Measurements from ENCODE around the gene ARHGAP40. TPM values are rescaled to one million over a fixed set of nuclear protein-coding genes. Genes with fewer than 3 reads are reported as not detected.
A peak's percentile ranks its signal among the peaks of the same experiment; 100 is the strongest.

ARHGAP40 gene
- total and polyA plus RNA-seq, 4 donors: 0.15 to 0.25 TPM; not detected in 2

GRCh38 chr20:38599410-38599882, 2.2 kb upstream of the ARHGAP40 start:
- Histone ChIP-seq H3K9me3 (ENCODE audit: control insufficient read depth, insufficient read depth, low read length) (no peaks in the 10 kb centered on the region), H3K4me1 (ENCODE audit: control insufficient read depth, insufficient read depth, low read length) (peaks cover 3% of the 10 kb centered on the region), H3K27ac (ENCODE audit: low read depth, low read length) (no peak overlapping the region), H3K4me3 (ENCODE audit: low read depth, low read length) (no peak overlapping the region), H3K36me3 (ENCODE audit: control insufficient read depth, insufficient read depth, low read length) (no peaks in the 10 kb centered on the region), H3K27me3 (ENCODE audit: control insufficient read depth, insufficient read depth, low read length) (peaks cover 32% of the 10 kb centered on the region)
- WGBS (ENCODE audit: insufficient coverage): 42% methylated on average over 4 of the region's 9 CpGs
- no peak for DNase-seq (ENCODE audit: low read depth in 4 of 6, low spot score in 6 of 6)

DNA sequence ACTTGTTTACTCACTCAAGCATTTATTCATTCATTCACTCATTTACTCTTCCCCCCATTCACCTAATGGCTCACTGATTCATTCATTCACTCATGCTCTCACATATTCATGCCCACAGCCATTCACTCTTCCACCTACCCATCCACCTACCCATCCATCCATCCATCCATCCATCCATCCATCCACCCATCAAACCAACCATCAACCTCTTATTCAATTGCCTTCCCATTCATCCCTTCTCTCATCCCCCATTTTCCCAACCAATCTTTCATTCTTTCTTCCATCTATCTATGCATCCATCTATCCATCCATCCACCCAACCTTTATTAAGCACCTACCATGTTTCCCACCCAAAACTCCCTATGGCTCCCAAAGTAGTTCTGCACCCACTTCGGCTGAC, 1.6 kb upstream of the ARHGAP40 start:
- no peaks in the 10 kb centered on the region for H3K36me3 ChIP-seq (ENCODE audit: control insufficient read depth, insufficient read depth, low read length)
- H3K4me3 ChIP-seq (ENCODE audit: low read depth, low read length): no peak overlapping the region
- WGBS (ENCODE audit: insufficient coverage): 92% methylated on average over 1 of the region's 1 CpG
- DNase-seq (ENCODE audit: low read depth in 4 of 6, low spot score in 6 of 6): no peak
- peaks cover 3% of the 10 kb centered on the region for H3K4me1 ChIP-seq (ENCODE audit: control insufficient read depth, insufficient read depth, low read length)
- no peak overlapping the region for H3K27ac ChIP-seq (ENCODE audit: low read depth, low read length)
- peaks cover 32% of the 10 kb centered on the region for H3K27me3 ChIP-seq (ENCODE audit: control insufficient read depth, insufficient read depth, low read length)
- no peaks in the 10 kb centered on the region for H3K9me3 ChIP-seq (ENCODE audit: control insufficient read depth, insufficient read depth, low read length)

GRCh38 chr20:38602185-38602581, 574 bp downstream of the ARHGAP40 start:
- DNase-seq (ENCODE audit: low read depth in 4 of 6, low spot score in 6 of 6): no peak
- no peaks in the 10 kb centered on the region for H3K36me3 ChIP-seq (ENCODE audit: control insufficient read depth, insufficient read depth, low read length)
- H3K27ac ChIP-seq (ENCODE audit: low read depth, low read length): no peak overlapping the region
- no peak overlapping the region for H3K4me3 ChIP-seq (ENCODE audit: low read depth, low read length)
- H3K9me3 ChIP-seq (ENCODE audit: control insufficient read depth, insufficient read depth, low read length): no peaks in the 10 kb centered on the region
- 42% methylated on average over 2 of the region's 5 CpGs for WGBS (ENCODE audit: insufficient coverage)
- H3K27me3 ChIP-seq (ENCODE audit: control insufficient read depth, insufficient read depth, low read length): peaks cover 32% of the 10 kb centered on the region
- peaks cover 3% of the 10 kb centered on the region for H3K4me1 ChIP-seq (ENCODE audit: control insufficient read depth, insufficient read depth, low read length)

- no peaks in the 10 kb centered on the region for H3K36me3 ChIP-seq (ENCODE audit: control insufficient read depth, insufficient read depth, low read length)
- H3K27me3 ChIP-seq (ENCODE audit: control insufficient read depth, insufficient read depth, low read length): peaks cover 36% of the 10 kb centered on the region
- no peaks in the 10 kb centered on the region for H3K9me3 ChIP-seq (ENCODE audit: control insufficient read depth, insufficient read depth, low read length)
- H3K27ac ChIP-seq (ENCODE audit: low read depth, low read length): no peak overlapping the region
- H3K4me1 ChIP-seq (ENCODE audit: control insufficient read depth, insufficient read depth, low read length): peaks cover 3% of the 10 kb centered on the region
- DNase-seq (ENCODE audit: low read depth in 4 of 6, low spot score in 6 of 6): no peak
- no CpG with 5 or more reads among the region's 3 CpGs for WGBS (ENCODE audit: insufficient coverage)
- no peak overlapping the region for H3K4me3 ChIP-seq (ENCODE audit: low read depth, low read length)
These were observed 1.7 kb downstream of the ARHGAP40 start for GRCh38 chr20:38603286-38603685.

GRCh38 chr20:38604873-38605303, 3.3 kb downstream of the ARHGAP40 start:
- Histone ChIP-seq H3K4me1 (ENCODE audit: control insufficient read depth, insufficient read depth, low read length) (no peaks in the 10 kb centered on the region), H3K9me3 (ENCODE audit: control insufficient read depth, insufficient read depth, low read length) (no peaks in the 10 kb centered on the region), H3K4me3 (ENCODE audit: low read depth, low read length) (no peak overlapping the region), H3K27ac (ENCODE audit: low read depth, low read length) (no peak overlapping the region), H3K27me3 (ENCODE audit: control insufficient read depth, insufficient read depth, low read length) (peaks cover 36% of the 10 kb centered on the region), H3K36me3 (ENCODE audit: control insufficient read depth, insufficient read depth, low read length) (no peaks in the 10 kb centered on the region)
- WGBS (ENCODE audit: insufficient coverage): no CpG with 5 or more reads among the region's 4 CpGs
- no peak for DNase-seq (ENCODE audit: low read depth in 4 of 6, low spot score in 6 of 6)

DNA sequence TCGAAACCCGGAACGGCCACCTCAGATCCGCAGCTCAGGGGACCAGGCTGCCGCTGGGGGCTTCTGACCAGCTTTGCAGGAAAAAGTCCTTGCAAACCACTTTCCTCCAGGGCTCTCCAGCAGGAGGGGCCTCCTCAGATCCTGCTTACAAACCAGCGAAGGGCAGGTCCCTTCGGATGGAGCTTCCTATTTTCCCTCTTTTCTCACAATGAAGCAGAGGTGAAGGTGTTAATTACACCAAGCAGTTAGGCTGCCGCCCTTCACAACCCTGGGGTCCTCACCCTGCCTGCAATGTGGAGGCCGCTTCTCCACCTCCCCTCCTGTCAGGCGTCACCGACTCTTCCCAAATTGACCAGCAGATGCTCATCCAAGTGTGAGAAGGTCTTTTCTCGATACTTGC, 5.7 kb downstream of the ARHGAP40 start:
- WGBS (ENCODE audit: insufficient coverage): 58% methylated on average over 9 of the region's 12 CpGs
- H3K27me3 ChIP-seq (ENCODE audit: control insufficient read depth, insufficient read depth, low read length): peaks cover 14% of the 10 kb centered on the region
- no peaks in the 10 kb centered on the region for H3K9me3 ChIP-seq (ENCODE audit: control insufficient read depth, insufficient read depth, low read length)
- no peak overlapping the region for H3K27ac ChIP-seq (ENCODE audit: low read depth, low read length)
- DNase-seq (ENCODE audit: low read depth in 4 of 6, low spot score in 6 of 6): no peak
- H3K36me3 ChIP-seq (ENCODE audit: control insufficient read depth, insufficient read depth, low read length): no peaks in the 10 kb centered on the region
- no peaks in the 10 kb centered on the region for H3K4me1 ChIP-seq (ENCODE audit: control insufficient read depth, insufficient read depth, low read length)
- no peak overlapping the region for H3K4me3 ChIP-seq (ENCODE audit: low read depth, low read length)

DNA sequence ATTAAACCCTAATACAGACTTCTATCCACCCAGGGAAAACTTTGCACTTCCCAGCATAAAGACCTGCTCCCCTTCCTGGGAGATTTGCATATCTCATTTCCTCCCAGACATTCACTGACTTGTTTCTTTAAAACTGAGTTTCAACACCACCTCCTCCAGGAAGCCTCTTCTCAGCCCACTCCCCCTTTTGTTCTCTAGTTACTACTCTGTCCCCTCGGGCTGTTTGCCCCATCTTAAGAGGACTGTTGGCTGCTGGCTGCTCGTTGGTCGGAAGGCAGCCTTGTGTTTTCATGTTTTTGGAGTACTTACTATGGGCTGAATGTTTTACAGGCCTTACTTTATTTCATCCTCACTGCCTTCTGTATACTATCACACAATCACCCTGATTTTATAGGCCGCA, 6.6 kb downstream of the ARHGAP40 start:
- H3K9me3 ChIP-seq (ENCODE audit: control insufficient read depth, insufficient read depth, low read length): no peaks in the 10 kb centered on the region
- H3K4me3 ChIP-seq (ENCODE audit: low read depth, low read length): no peak overlapping the region
- no peaks in the 10 kb centered on the region for H3K4me1 ChIP-seq (ENCODE audit: control insufficient read depth, insufficient read depth, low read length)
- 100% methylated on average over 1 of the region's 4 CpGs for WGBS (ENCODE audit: insufficient coverage)
- peaks cover 8% of the 10 kb centered on the region for H3K27me3 ChIP-seq (ENCODE audit: control insufficient read depth, insufficient read depth, low read length)
- no peaks in the 10 kb centered on the region for H3K36me3 ChIP-seq (ENCODE audit: control insufficient read depth, insufficient read depth, low read length)
- no peak for DNase-seq (ENCODE audit: low read depth in 4 of 6, low spot score in 6 of 6)
- no peak overlapping the region for H3K27ac ChIP-seq (ENCODE audit: low read depth, low read length)

- DNase-seq (ENCODE audit: low read depth in 4 of 6, low spot score in 6 of 6): peak in 1 of 6 donors; percentile 34
- no peak overlapping the region for H3K4me3 ChIP-seq (ENCODE audit: low read depth, low read length)
- no peaks in the 10 kb centered on the region for H3K36me3 ChIP-seq (ENCODE audit: control insufficient read depth, insufficient read depth, low read length)
- peaks cover 4% of the 10 kb centered on the region for H3K27me3 ChIP-seq (ENCODE audit: control insufficient read depth, insufficient read depth, low read length)
- no peak overlapping the region for H3K27ac ChIP-seq (ENCODE audit: low read depth, low read length)
- 65% methylated on average over 2 of the region's 4 CpGs for WGBS (ENCODE audit: insufficient coverage)
- H3K9me3 ChIP-seq (ENCODE audit: control insufficient read depth, insufficient read depth, low read length): no peaks in the 10 kb centered on the region
- H3K4me1 ChIP-seq (ENCODE audit: control insufficient read depth, insufficient read depth, low read length): no peaks in the 10 kb centered on the region
These were observed 8.2 kb downstream of the ARHGAP40 start for GRCh38 chr20:38609815-38610214.

DNA sequence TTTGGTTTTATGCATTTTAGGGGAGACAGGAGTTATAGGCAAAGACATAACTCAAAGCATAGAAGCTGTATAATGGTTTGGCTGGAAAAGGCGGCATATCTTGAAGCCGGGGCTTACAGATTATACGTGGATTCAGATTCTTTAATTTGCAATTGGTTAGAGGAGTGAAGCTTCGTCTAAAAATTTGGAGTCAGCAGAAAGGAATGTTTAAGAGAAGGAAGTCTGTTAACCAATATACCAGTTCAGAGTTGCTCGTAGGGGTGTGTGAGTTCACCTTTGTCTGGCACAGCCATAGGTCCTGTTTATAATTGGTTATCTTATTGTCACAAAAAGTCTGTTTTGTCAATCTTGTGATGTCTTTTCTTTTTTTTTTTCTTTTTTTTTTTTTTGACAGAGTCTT, 8.9 kb downstream of the ARHGAP40 start:
- DNase-seq (ENCODE audit: low read depth in 4 of 6, low spot score in 6 of 6): no peak
- Histone ChIP-seq H3K9me3 (ENCODE audit: control insufficient read depth, insufficient read depth, low read length) (no peaks in the 10 kb centered on the region), H3K4me3 (ENCODE audit: low read depth, low read length) (no peak overlapping the region), H3K4me1 (ENCODE audit: control insufficient read depth, insufficient read depth, low read length) (no peaks in the 10 kb centered on the region), H3K27me3 (ENCODE audit: control insufficient read depth, insufficient read depth, low read length) (peaks cover 4% of the 10 kb centered on the region), H3K27ac (ENCODE audit: low read depth, low read length) (no peak overlapping the region), H3K36me3 (ENCODE audit: control insufficient read depth, insufficient read depth, low read length) (no peaks in the 10 kb centered on the region)
- 97% methylated on average over 4 of the region's 5 CpGs for WGBS (ENCODE audit: insufficient coverage)

- no peaks in the 10 kb centered on the region for H3K27me3 ChIP-seq (ENCODE audit: control insufficient read depth, insufficient read depth, low read length)
- WGBS (ENCODE audit: insufficient coverage): 100% methylated on average over 2 of the region's 5 CpGs
- peak in 1 of 6 donors; percentile 22 for DNase-seq (ENCODE audit: low read depth in 4 of 6, low spot score in 6 of 6)
These were observed 11.3 kb downstream of the ARHGAP40 start for GRCh38 chr20:38612751-38613515.

More at GRCh38 chr20:38612751-38613515, 11.3 kb downstream of the ARHGAP40 start:
- Histone ChIP-seq H3K4me1 (ENCODE audit: control insufficient read depth, insufficient read depth, low read length) (no peaks in the 10 kb centered on the region), H3K9me3 (ENCODE audit: control insufficient read depth, insufficient read depth, low read length) (no peaks in the 10 kb centered on the region), H3K4me3 (ENCODE audit: low read depth, low read length) (no peak overlapping the region), H3K36me3 (ENCODE audit: control insufficient read depth, insufficient read depth, low read length) (no peaks in the 10 kb centered on the region), H3K27ac (ENCODE audit: low read depth, low read length) (no peak overlapping the region)
